Measurements from ENCODE around the gene HNF4A. TPM values are rescaled to one million over a fixed set of nuclear protein-coding genes. Genes with fewer than 3 reads are reported as not detected.

The HNF4A gene
- total and polyA plus RNA-seq, 2 of the 13 experiments (the other 11 are each of a cell fraction or from before 2014, with no cell fraction given) = 80.9 to 169 TPM

DNA sequence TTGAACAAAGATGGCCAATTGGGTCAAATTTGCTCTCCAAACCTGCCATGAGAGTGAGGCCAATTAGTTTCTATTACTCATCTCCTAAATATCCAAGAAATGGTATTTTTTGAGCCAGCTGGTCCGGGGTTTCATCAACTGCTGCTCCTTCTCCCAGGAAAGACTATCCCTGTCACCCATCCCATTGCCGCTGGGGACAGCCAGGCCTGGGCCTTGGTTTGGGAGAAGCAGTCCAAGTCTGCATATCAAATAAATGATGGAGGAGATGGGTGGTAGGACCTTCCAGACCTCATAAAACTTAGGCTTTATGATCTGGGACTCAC lies 73.5 kb downstream of the HNF4A start (continued):
- TF ChIP-seq, protein P1, sequence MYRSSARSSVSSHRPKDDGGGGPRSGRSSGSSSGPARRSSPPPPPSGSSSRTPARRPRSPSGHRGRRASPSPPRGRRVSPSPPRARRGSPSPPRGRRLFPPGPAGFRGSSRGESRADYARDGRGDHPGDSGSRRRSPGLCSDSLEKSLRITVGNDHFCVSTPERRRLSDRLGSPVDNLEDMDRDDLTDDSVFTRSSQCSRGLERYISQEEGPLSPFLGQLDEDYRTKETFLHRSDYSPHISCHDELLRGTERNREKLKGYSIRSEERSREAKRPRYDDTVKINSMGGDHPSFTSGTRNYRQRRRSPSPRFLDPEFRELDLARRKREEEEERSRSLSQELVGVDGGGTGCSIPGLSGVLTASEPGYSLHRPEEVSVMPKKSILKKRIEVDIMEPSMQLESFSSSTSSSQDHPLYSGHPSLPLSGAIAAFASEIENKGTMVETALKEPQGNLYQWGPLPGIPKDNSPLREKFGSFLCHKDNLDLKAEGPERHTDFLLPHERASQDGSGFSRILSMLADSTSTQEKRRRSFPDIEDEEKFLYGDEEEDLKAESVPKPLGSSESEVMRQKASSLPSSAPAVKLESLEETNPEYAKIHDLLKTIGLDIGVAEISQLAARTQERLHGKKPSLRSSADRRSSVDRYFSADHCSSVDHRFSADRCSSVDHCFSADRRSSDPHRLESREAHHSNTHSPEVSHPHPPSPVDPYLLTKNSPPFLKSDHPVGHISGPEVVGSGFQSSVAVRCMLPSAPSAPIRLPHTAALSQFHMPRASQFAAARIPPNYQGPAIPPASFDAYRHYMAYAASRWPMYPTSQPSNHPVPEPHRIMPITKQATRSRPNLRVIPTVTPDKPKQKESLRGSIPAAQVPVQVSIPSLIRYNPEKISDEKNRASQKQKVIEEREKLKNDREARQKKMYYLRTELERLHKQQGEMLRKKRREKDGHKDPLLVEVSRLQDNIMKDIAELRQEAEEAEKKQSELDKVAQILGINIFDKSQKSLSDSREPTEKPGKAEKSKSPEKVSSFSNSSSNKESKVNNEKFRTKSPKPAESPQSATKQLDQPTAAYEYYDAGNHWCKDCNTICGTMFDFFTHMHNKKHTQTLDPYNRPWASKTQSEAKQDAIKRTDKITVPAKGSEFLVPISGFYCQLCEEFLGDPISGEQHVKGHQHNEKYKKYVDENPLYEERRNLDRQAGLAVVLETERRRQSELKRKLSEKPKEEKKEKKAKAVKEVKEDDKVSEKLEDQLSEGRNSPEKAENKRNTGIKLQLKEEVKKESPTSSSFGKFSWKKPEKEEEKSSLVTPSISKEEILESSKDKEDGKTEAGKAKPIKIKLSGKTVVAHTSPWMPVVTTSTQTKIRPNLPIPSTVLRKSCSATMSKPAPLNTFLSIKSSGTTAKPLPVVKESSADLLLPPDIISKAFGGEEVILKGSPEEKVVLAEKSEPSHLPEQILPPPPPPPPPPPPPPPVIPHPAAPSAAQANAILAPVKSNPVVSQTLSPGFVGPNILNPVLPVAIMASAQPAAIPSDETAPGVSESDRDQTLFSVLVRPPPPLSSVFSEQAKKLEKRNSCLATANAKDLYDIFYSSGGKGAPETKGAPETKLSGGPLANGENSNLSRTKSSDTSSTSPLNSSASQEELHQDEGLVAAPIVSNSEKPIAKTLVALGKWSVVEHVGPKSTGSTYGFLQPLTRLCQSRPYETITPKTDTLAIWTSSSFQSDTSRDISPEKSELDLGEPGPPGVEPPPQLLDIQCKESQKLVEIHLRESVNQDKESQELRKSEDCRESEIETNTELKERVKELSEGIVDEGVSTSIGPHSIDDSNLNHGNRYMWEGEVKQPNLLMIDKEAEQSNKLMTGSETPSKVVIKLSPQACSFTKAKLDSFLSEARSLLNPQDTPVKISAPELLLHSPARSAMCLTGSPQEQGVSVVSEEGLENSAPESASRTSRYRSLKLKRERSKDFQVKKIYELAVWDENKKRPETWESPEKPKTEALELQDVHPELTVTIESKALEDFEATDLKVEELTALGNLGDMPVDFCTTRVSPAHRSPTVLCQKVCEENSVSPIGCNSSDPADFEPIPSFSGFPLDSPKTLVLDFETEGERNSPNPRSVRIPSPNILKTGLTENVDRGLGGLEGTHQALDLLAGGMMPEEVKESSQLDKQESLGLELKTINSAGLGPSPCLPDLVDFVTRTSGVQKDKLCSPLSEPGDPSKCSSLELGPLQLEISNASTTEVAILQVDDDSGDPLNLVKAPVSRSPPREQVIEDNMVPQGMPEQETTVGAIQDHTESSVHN (CRISPR knock-in tag; IDR thresholded peaks at IDR 0.05) = peak; percentile 12; the same call in 1 of the 2 replicates
- TF ChIP-seq, protein P2, sequence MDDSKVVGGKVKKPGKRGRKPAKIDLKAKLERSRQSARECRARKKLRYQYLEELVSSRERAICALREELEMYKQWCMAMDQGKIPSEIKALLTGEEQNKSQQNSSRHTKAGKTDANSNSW (CRISPR knock-in tag; IDR thresholded peaks at IDR 0.05; ENCODE audit: borderline replicate concordance) = peak; percentile 65; the same call in 1 of the 2 replicates
- TF ChIP-seq KDM3A (CRISPR knock-in tag; IDR thresholded peaks at IDR 0.05; ENCODE audit: low read depth) = no peak
- TF ChIP-seq TRIM22 (IDR thresholded peaks at IDR 0.05) = no peak
- no peak for TF ChIP-seq KAT2B (IDR thresholded peaks at IDR 0.05; ENCODE audit: borderline replicate concordance, low read depth, low read length)
- TF ChIP-seq ZBTB34 (CRISPR knock-in tag; IDR thresholded peaks at IDR 0.05) = no peak
- TF ChIP-seq, protein P3, sequence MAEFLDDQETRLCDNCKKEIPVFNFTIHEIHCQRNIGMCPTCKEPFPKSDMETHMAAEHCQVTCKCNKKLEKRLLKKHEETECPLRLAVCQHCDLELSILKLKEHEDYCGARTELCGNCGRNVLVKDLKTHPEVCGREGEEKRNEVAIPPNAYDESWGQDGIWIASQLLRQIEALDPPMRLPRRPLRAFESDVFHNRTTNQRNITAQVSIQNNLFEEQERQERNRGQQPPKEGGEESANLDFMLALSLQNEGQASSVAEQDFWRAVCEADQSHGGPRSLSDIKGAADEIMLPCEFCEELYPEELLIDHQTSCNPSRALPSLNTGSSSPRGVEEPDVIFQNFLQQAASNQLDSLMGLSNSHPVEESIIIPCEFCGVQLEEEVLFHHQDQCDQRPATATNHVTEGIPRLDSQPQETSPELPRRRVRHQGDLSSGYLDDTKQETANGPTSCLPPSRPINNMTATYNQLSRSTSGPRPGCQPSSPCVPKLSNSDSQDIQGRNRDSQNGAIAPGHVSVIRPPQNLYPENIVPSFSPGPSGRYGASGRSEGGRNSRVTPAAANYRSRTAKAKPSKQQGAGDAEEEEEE (CRISPR knock-in tag; IDR thresholded peaks at IDR 0.05; ENCODE audit: borderline replicate concordance) = no peak
- no peak for TF ChIP-seq AHR (CRISPR knock-in tag; IDR thresholded peaks at IDR 0.05)
- TF ChIP-seq ZC3H13 (CRISPR knock-in tag; IDR thresholded peaks at IDR 0.05) = 0 out of 2 replicates have a peak, but pooled peaks have one; percentile 11
- no peak for TF ChIP-seq ARHGAP35 (CRISPR knock-in tag; IDR thresholded peaks at IDR 0.05; ENCODE audit: borderline replicate concordance)
- no peak for TF ChIP-seq PPARG (CRISPR knock-in tag; conservative IDR thresholded peaks at IDR 0.05)
- TF ChIP-seq, protein P4, sequence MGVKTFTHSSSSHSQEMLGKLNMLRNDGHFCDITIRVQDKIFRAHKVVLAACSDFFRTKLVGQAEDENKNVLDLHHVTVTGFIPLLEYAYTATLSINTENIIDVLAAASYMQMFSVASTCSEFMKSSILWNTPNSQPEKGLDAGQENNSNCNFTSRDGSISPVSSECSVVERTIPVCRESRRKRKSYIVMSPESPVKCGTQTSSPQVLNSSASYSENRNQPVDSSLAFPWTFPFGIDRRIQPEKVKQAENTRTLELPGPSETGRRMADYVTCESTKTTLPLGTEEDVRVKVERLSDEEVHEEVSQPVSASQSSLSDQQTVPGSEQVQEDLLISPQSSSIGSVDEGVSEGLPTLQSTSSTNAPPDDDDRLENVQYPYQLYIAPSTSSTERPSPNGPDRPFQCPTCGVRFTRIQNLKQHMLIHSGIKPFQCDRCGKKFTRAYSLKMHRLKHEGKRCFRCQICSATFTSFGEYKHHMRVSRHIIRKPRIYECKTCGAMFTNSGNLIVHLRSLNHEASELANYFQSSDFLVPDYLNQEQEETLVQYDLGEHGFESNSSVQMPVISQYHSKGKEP (CRISPR knock-in tag; IDR thresholded peaks at IDR 0.05) = no peak
- TF ChIP-seq ZMYM2 (CRISPR knock-in tag; IDR thresholded peaks at IDR 0.05) = no peak
- TF ChIP-seq HNF4A (CRISPR knock-in tag; IDR thresholded peaks at IDR 0.05) = no peak
- no peak for TF ChIP-seq ZNF740 (CRISPR knock-in tag; IDR thresholded peaks at IDR 0.05)
